ENCODE results near the gene PREB.
"Not testable (repeated sequence)": the region's sequence is repeated elsewhere in the genome, so short reads cannot be mapped to it uniquely, and the experiment has no call there.

PREB gene

GRCh38 chr2:27127883-27128667 lies 6.4 kb downstream of the PREB start:
- no peak for DNase-seq (ENCODE audit: low read depth in 2 of 2)

- DNase-seq (ENCODE audit: low read depth in 2 of 2) = no peak
Measured at GRCh38 chr2:27126252-27126710, 8.2 kb downstream of the PREB start.

- DNase-seq (ENCODE audit: low read depth in 2 of 2) = no peak
Measured at GRCh38 chr2:27125104-27125503, 9.3 kb downstream of the PREB start.

- DNase-seq (ENCODE audit: low read depth in 2 of 2) = peak; percentile 37 to 38
Measured at GRCh38 chr2:27123302-27124150, 10.9 kb downstream of the PREB start, which contains the start of gene ABHD1. ABHD1 (plus strand) TSS chr2:27123815; CDS start chr2:27123949, 134 bp downstream.

- no peak for DNase-seq (ENCODE audit: low read depth in 2 of 2)
Measured at GRCh38 chr2:27122791-27123190, 11.6 kb downstream of the PREB start.

- no peak for DNase-seq (ENCODE audit: low read depth in 2 of 2)
Measured at GRCh38 chr2:27121906-27122305, 12.5 kb downstream of the PREB start.

GRCh38 chr2:27119330-27119670 lies 15.1 kb downstream of the PREB start:
- not testable (repeated sequence) for DNase-seq (ENCODE audit: low read depth in 2 of 2)

- no peak for DNase-seq (ENCODE audit: low read depth in 2 of 2)
Measured at GRCh38 chr2:27118525-27119329, 15.7 kb downstream of the PREB start, which contains the start of gene CGREF1. CGREF1 (minus strand) TSS chr2:27119128; CDS start chr2:27104366, 14,762 bp downstream.

GRCh38 chr2:27117995-27118524 lies 16.4 kb downstream of the PREB start:
- DNase-seq (ENCODE audit: low read depth in 2 of 2) = no peak

- DNase-seq (ENCODE audit: low read depth in 2 of 2) = no peak
Measured at GRCh38 chr2:27115519-27115918, 18.9 kb downstream of the PREB start.

GRCh38 chr2:27111392-27112078 lies 22.9 kb downstream of the PREB start:
- DNase-seq (ENCODE audit: low read depth in 2 of 2) = not testable (repeated sequence)

- DNase-seq (ENCODE audit: low read depth in 2 of 2) = not testable (repeated sequence)
Measured at GRCh38 chr2:27110603-27111352, 23.7 kb downstream of the PREB start.

- no peak for DNase-seq (ENCODE audit: low read depth in 2 of 2)
Measured at GRCh38 chr2:27109083-27109482, 25.4 kb downstream of the PREB start.

- no peak for DNase-seq (ENCODE audit: low read depth in 2 of 2)
Measured at GRCh38 chr2:27108221-27108620, 26.2 kb downstream of the PREB start.

GRCh38 chr2:27105981-27106380 lies 28.5 kb downstream of the PREB start:
- no peak for DNase-seq (ENCODE audit: low read depth in 2 of 2)

- DNase-seq (ENCODE audit: low read depth in 2 of 2) = no peak
Measured at GRCh38 chr2:27102329-27102728, 32.1 kb downstream of the PREB start.

GRCh38 chr2:27100036-27100435 lies 34.4 kb downstream of the PREB start:
- DNase-seq (ENCODE audit: low read depth in 2 of 2) = no peak

GRCh38 chr2:27099334-27099955 lies 35.0 kb downstream of the PREB start:
- DNase-seq (ENCODE audit: low read depth in 2 of 2) = no peak

GRCh38 chr2:27097341-27097740 lies 37.1 kb downstream of the PREB start:
- no peak for DNase-seq (ENCODE audit: low read depth in 2 of 2)
